H1 (cell line): ENCODE results near the gene CLEC2B. TPM values are rescaled to one million over a fixed set of nuclear protein-coding genes. Genes with fewer than 3 reads are reported as not detected.

Source experiments
- CTCF ChIA-PET: fragments of 300-600 bp; sonication (Branson Sonifier 250); formaldehyde crosslinking; loops from one replicate; lab custom pipeline; 2021; ENCODE audit not compliant: partially characterized antibody; lab: Charles Lee
- POLR2A ChIA-PET: fragments of 300-600 bp; sonication (Branson Sonifier 250); formaldehyde crosslinking; loops from one replicate; lab custom pipeline; 2021; ENCODE audit warnings: inconsistent platforms; ENCODE audit not compliant: partially characterized antibody; lab: Charles Lee
- DNase-seq, 2 experiments: peaks; one replicate each; pipeline versions ENCODE4 v3.0.0 to v3.0.0-alpha.2; 2010 to 2022; ENCODE audit warnings: low spot score in 2 of 2, low read depth in 1 of 2, mixed read lengths in 1 of 2
- FAIRE-seq: peaks from 2 replicates; lab custom pipeline; 2011; peaks lifted over from hg19 to GRCh38; lab: Jason Lieb, UNC
- H2AFZ ChIP-seq: 2 replicates; pipeline ENCODE4 v1.8.1; 2012; ENCODE audit warnings: low read length, inconsistent platforms
- H2AK5ac ChIP-seq: 2 replicates; pipeline ENCODE4 v1.6.1; 2013; ENCODE audit warnings: low read depth, low read length
- H2BK120ac ChIP-seq: replicated peaks from 2 replicates; pipeline ENCODE3; 2013; ENCODE audit warnings: low read depth, low read length, inconsistent platforms
- H2BK12ac ChIP-seq: 2 replicates; pipeline ENCODE4 v1.6.1; 2013; ENCODE audit warnings: low read depth, low read length
- H2BK15ac ChIP-seq: 2 replicates; pipeline ENCODE4 v1.6.1; 2013; ENCODE audit warnings: low read length
- H2BK20ac ChIP-seq: 2 replicates; pipeline ENCODE4 v1.6.1; 2013; ENCODE audit warnings: low read length
- H2BK5ac ChIP-seq: 2 replicates; pipeline ENCODE4 v1.6.1; 2013; ENCODE audit warnings: low read depth, low read length
- H3K14ac ChIP-seq: 2 replicates; pipeline ENCODE4 v1.6.1; 2013; ENCODE audit warnings: inconsistent platforms; ENCODE audit not compliant: insufficient read length
- H3K18ac ChIP-seq: 2 replicates; pipeline ENCODE4 v1.6.1; 2013; ENCODE audit warnings: low read length; ENCODE audit errors: extremely low read depth
- H3K23ac ChIP-seq: 2 replicates; pipeline ENCODE4 v1.6.1; 2013; ENCODE audit warnings: inconsistent platforms; ENCODE audit not compliant: insufficient read length
- H3K23me2 ChIP-seq: 2 replicates; pipeline ENCODE4 v1.6.1; 2013; ENCODE audit warnings: low read depth, low read length
- H3K27ac ChIP-seq: 2 replicates; pipeline ENCODE4 v1.6.1; 2011; ENCODE audit warnings: low read depth, low read length, inconsistent platforms
- H3K27me3 ChIP-seq, 4 experiments: replicated peaks in 1 of 4; 1 replicate in 1 of 4; 2 replicates in 3 of 4; pipeline versions ENCODE4 v1.6.1 to v1.8.1; 2011 to 2013; ENCODE audit warnings: low read length in 3 of 4, mild to moderate bottlenecking in 3 of 4, inconsistent platforms in 2 of 4, mixed read lengths in 2 of 4, moderate library complexity in 1 of 4; ENCODE audit not compliant: control insufficient read depth in 3 of 4, insufficient read depth in 3 of 4; ENCODE audit errors: extremely low read depth in 1 of 4
- H3K36me3 ChIP-seq, 4 experiments: 2 replicates each; pipeline versions ENCODE4 v1.6.1 to v1.8.1; 2011 to 2013; ENCODE audit warnings: mild to moderate bottlenecking in 4 of 4, low read length in 3 of 4, moderate library complexity in 2 of 4, control low read depth in 1 of 4, inconsistent platforms in 1 of 4; ENCODE audit not compliant: insufficient read depth in 4 of 4, control insufficient read depth in 2 of 4
- H3K4ac ChIP-seq: replicated peaks from 2 replicates; pipeline ENCODE3; 2013; ENCODE audit warnings: low read length, low read depth, mixed read lengths, inconsistent platforms; ENCODE audit not compliant: insufficient read length
- H3K4me1 ChIP-seq, 4 experiments: replicated peaks in 1 of 4; 1 replicate in 1 of 4; 2 replicates in 3 of 4; pipeline versions ENCODE4 v1.6.1 to v1.8.1; 2011 to 2013; ENCODE audit warnings: low read length in 3 of 4, inconsistent platforms in 2 of 4, mixed read lengths in 1 of 4; ENCODE audit not compliant: insufficient read depth in 4 of 4, control insufficient read depth in 3 of 4
- H3K4me2 ChIP-seq, 2 experiments: 2 replicates each; pipeline versions ENCODE4 v1.6.1 to v1.8.1; 2011 to 2013; ENCODE audit warnings: low read depth in 2 of 2, low read length in 2 of 2, control low read depth in 1 of 2, inconsistent platforms in 1 of 2, mild to moderate bottlenecking in 1 of 2; ENCODE audit not compliant: insufficient read depth in 1 of 2
- H3K4me3 ChIP-seq, 4 experiments: fragments of 200-600, 300-600 bp in 1 of 4; sonication (generic), shearing (Covaris generic), sonication (Bioruptor Twin) in 1 of 4; 2 replicates each; pipeline versions ENCODE4 v1.5.1 to v1.8.1; 2011 to 2016; ENCODE audit warnings: low read length in 4 of 4, low read depth in 3 of 4, control low read depth in 2 of 4, inconsistent platforms in 2 of 4, mild to moderate bottlenecking in 2 of 4, mixed read lengths in 1 of 4, moderate library complexity in 1 of 4; ENCODE audit not compliant: insufficient read depth in 2 of 4; ENCODE audit errors: extremely low read depth in 1 of 4
- H3K56ac ChIP-seq: replicated peaks from 2 replicates; pipeline ENCODE3; 2013; ENCODE audit warnings: low read depth, mild to moderate bottlenecking, mixed read lengths, low read length, inconsistent platforms; ENCODE audit not compliant: insufficient read length
- H3K79me1 ChIP-seq: 2 replicates; pipeline ENCODE4 v1.6.1; 2013; ENCODE audit warnings: low read depth, low read length, control low read depth
- H3K79me2 ChIP-seq, 2 experiments: 2 replicates each; pipeline versions ENCODE4 v1.6.1 to v1.8.1; 2012 to 2013; ENCODE audit warnings: low read length in 2 of 2, mild to moderate bottlenecking in 2 of 2, inconsistent platforms in 1 of 2; ENCODE audit not compliant: insufficient read depth in 2 of 2, control insufficient read depth in 1 of 2
- H3K9ac ChIP-seq, 4 experiments: replicated peaks in 1 of 4; 1 replicate in 1 of 4; 2 replicates in 3 of 4; pipeline versions ENCODE4 v1.6.1 to v1.8.1; 2011 to 2013; ENCODE audit warnings: low read depth in 3 of 4, low read length in 3 of 4, control low read depth in 2 of 4, mild to moderate bottlenecking in 2 of 4, moderate library complexity in 2 of 4, inconsistent platforms in 1 of 4; ENCODE audit errors: extremely low read depth in 1 of 4
- H3K9me3 ChIP-seq, 2 experiments: 2 replicates each; pipeline versions ENCODE4 v1.6.1 to v1.8.1; 2012 to 2013; ENCODE audit warnings: mild to moderate bottlenecking in 2 of 2, moderate library complexity in 2 of 2, control low read depth in 1 of 2, inconsistent platforms in 1 of 2, low read depth in 1 of 2, low read length in 1 of 2, mixed read lengths in 1 of 2; ENCODE audit not compliant: insufficient read depth in 2 of 2
- H4K20me1 ChIP-seq, 2 experiments: replicated peaks in 1 of 2; 2 replicates each; pipeline versions ENCODE3 to v1.8.1; 2011 to 2013; ENCODE audit warnings: inconsistent platforms in 2 of 2, low read length in 2 of 2, mild to moderate bottlenecking in 1 of 2; ENCODE audit not compliant: insufficient read depth in 2 of 2, control insufficient read depth in 1 of 2
- H4K5ac ChIP-seq: 2 replicates; pipeline ENCODE4 v1.6.1; 2013; ENCODE audit warnings: low read length, low read depth, mixed read lengths, inconsistent platforms; ENCODE audit not compliant: insufficient read length
- H4K8ac ChIP-seq: 2 replicates; pipeline ENCODE4 v1.8.0; 2013; ENCODE audit warnings: mild to moderate bottlenecking, moderate library complexity, low read length, inconsistent platforms; ENCODE audit not compliant: insufficient read depth; ENCODE audit errors: extremely low read depth
- H4K91ac ChIP-seq: replicated peaks from 2 replicates; pipeline ENCODE3; 2013; ENCODE audit warnings: low read length, mixed read lengths, inconsistent platforms; ENCODE audit not compliant: insufficient read length
- POLR2AphosphoS5 ChIP-seq: IDR thresholded peaks from 2 replicates; pipeline ENCODE4 v1.6.1; 2011; ENCODE audit warnings: low read depth, low read length
- WGBS, 2 experiments: shearing (Covaris generic) in 1 of 2; methylation state at CpG; one replicate each; pipeline versions ENCODE4 v1.1.6 to v1.1.7; 2013 to 2015; ENCODE audit warnings: low lambda C conversion rate in 2 of 2, mixed read lengths in 2 of 2, inconsistent platforms in 1 of 2, low coverage in 1 of 2, missing lambda C conversion rate in 1 of 2; ENCODE audit not compliant: insufficient replicate concordance in 2 of 2, insufficient coverage in 1 of 2, insufficient read length in 1 of 2; ENCODE audit errors: extremely low coverage in 1 of 2, missing lambda C conversion rate in 1 of 2; 5-methylcytosine and 5-hydroxymethylcytosine counted together
- polyA plus RNA-seq, 7 experiments: library from polyadenylated mRNA; depleted of rRNA in 3 of 7; stranded (reverse) in 5 of 7; unstranded in 2 of 7; fragments of >200 nt in 5 of 7; fragments of 200-250 nt in 2 of 7; gene quantifications; 1 replicate in 5 of 7; 2 replicates in 1 of 7; 4 replicates in 1 of 7; pipeline versions ENCODE4 v1.2.1 to v1.2.3, GENCODE V29; 2011 to 2013; ENCODE audit warnings: missing spikeins in 2 of 7, mixed read lengths in 2 of 7
- total RNA-seq: library from RNA; stranded (reverse); fragmentation: NEBNext Ultra II Directional; extraction: Animal tissue kit (Norgen Biotek cat#: 25700); gene quantifications from 2 replicates; pipeline ENCODE4 v1.2.1, GENCODE V29; 2021

Gene CLEC2B
- total and polyA plus RNA-seq, 2 of the 8 experiments (the other 6 are each of a cell fraction or from before 2014, with no cell fraction given) = not detected

DNA sequence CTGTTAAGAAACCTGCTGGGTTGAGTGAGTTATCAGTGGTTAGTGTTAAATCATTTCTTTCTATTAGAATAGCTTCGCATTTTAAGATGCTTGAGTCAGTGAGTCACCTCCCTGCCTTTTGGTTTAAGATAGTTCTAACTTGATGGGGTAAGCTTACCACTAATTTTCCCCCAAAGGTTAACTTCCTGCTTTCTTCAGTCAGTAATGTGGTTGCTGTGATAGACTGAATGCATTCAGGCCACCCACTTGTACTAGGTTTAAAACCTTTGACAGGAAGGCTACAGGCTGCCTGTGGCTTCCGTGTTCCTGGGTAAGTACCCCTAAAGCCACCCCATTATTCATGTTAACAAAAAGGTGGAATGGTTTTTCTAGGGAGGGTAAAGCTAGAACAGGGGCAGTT lies 37.7 kb upstream of the CLEC2B start:
- no peak overlapping the region for H2BK15ac ChIP-seq
- no peak overlapping the region for H2AK5ac ChIP-seq
- no peak overlapping the region for H2BK5ac ChIP-seq
- 92% methylated on average over 2 of the region's 2 CpGs; no CpG with 5 or more reads in 1 of the 2 experiments for WGBS, 2 experiments
- peak overlapping the region; percentile 54 to 62; a peak in 2 of 4 replicates for H3K4me2 ChIP-seq
- peak overlapping the region in 1 of 4 experiments; percentile 71; a peak in 3 of 8 replicates for H3K4me3 ChIP-seq
- H2BK20ac ChIP-seq = no peak overlapping the region; the same call in 1 of the 2 replicates
- H3K36me3 ChIP-seq = peaks cover 3 to 55% (median 14%) of the 10 kb centered on the region in 4 experiments; a peak in 6 of 8 replicates
- H3K9ac ChIP-seq = no peak overlapping the region
- H3K4ac ChIP-seq = no peak overlapping the region
- H3K14ac ChIP-seq = no peak overlapping the region
- H3K18ac ChIP-seq = no peak overlapping the region
- H4K20me1 ChIP-seq = peaks cover 0 to 4% of the 10 kb centered on the region in 2 experiments
- peak; percentile 45 for FAIRE-seq
- DNase-seq = no peak
- no peaks in the 10 kb centered on the region for H3K27me3 ChIP-seq
- H2BK12ac ChIP-seq = no peak overlapping the region
- no peak overlapping the region for H3K27ac ChIP-seq
- H3K9me3 ChIP-seq = no peaks in the 10 kb centered on the region
- no peak overlapping the region for H2BK120ac ChIP-seq
- H2AFZ ChIP-seq = no peak overlapping the region
- H3K56ac ChIP-seq = no peak overlapping the region
- no peak overlapping the region for H4K5ac ChIP-seq
- no peak overlapping the region for H4K91ac ChIP-seq
- ChIA-PET POLR2A (interaction anchor here (0.6 to 7.8 kb wide), 5 partner anchors 9 to 156 kb away, joined by 3 to 121 read pairs (median 7); no protein-coding TSS in a partner anchor), CTCF (interaction anchor here (0.7 to 5.5 kb wide), 8 partner anchors 22 to 159 kb away, joined by 3 to 26 read pairs (median 3); partner anchors contain the start of gene CLEC12B)
- no peaks in the 10 kb centered on the region for H3K79me1 ChIP-seq
- no peak overlapping the region for H4K8ac ChIP-seq
- no peak overlapping the region for H3K23ac ChIP-seq
- no peaks in the 10 kb centered on the region; the same call in 1 of the 2 replicates for H3K23me2 ChIP-seq
- H3K4me1 ChIP-seq = peaks cover 0 to 9% (median 6%) of the 10 kb centered on the region in 4 experiments; a peak in 3 of 7 replicates
- H3K79me2 ChIP-seq = peaks cover 0 to 85% of the 10 kb centered on the region in 2 experiments; a peak in 2 of 4 replicates
- TF ChIP-seq POLR2AphosphoS5 = peak; percentile 51; the same call in 1 of the 2 replicates
